K562 (cell line): Measurements from ENCODE around the gene CREG1. TPM values are rescaled to one million over a fixed set of nuclear protein-coding genes. Genes with fewer than 3 reads are reported as not detected.

Experiments
- ATF7 ChIP-seq: fragments of 450-650 bp; IDR thresholded peaks from 2 replicates; pipeline ENCODE4 v1.7.1; 2014; ENCODE audit warnings: mild to moderate bottlenecking, moderate library complexity
- CCAR2 ChIP-seq: fragments of 200-400 bp; formaldehyde crosslinking; IDR thresholded peaks from 2 replicates; pipeline ENCODE4 v1.6.1; 2017; ENCODE audit warnings: mild to moderate bottlenecking, low read depth, low read length
- E2F6 ChIP-seq, 2 experiments: IDR thresholded peaks; 2 replicates each; pipeline ENCODE4 v1.6.1; 2011; ENCODE audit warnings: borderline replicate concordance in 1 of 2, control low read depth in 1 of 2, low read depth in 1 of 2, low read length in 1 of 2, mild to moderate bottlenecking in 1 of 2, mixed read lengths in 1 of 2, moderate library complexity in 1 of 2; ENCODE audit not compliant: insufficient read depth in 1 of 2, insufficient read length in 1 of 2, poor library complexity in 1 of 2, severe bottlenecking in 1 of 2; ENCODE audit errors: extremely low read depth in 1 of 2
- ETV5 ChIP-seq: sonication (generic); formaldehyde crosslinking; IDR thresholded peaks from 2 replicates; pipeline ENCODE4 v1.4.0; 2020; ENCODE audit warnings: low read depth, mild to moderate bottlenecking, missing genetic modification reagents
- JUND ChIP-seq, 2 experiments: IDR thresholded peaks; 2 replicates in 1 of 2; 3 replicates in 1 of 2; pipeline ENCODE4 v1.6.1; 2011; ENCODE audit warnings: borderline replicate concordance in 2 of 2, low read depth in 2 of 2, low read length in 2 of 2, improper control_type of control experiment in 1 of 2, missing biosample characterization in 1 of 2, missing genetic modification characterization in 1 of 2, missing genetic modification reagents in 1 of 2
- MAFG ChIP-seq: fragments of 450-650 bp; conservative IDR thresholded peaks from 2 replicates; pipeline ENCODE4 v1.6.1; 2016; ENCODE audit warnings: missing genetic modification characterization, missing compliant biosample characterization
- MTA2 ChIP-seq: fragments of 450-650 bp; IDR thresholded peaks from 2 replicates; pipeline ENCODE4 v1.6.1; 2016; ENCODE audit warnings: low read depth
- NCOA2 ChIP-seq, 2 experiments: fragments of 450-650 bp; IDR thresholded peaks; 2 replicates each; pipeline ENCODE4 v1.6.1; 2018; ENCODE audit warnings: mild to moderate bottlenecking in 2 of 2, moderate library complexity in 1 of 2; ENCODE audit not compliant: partially characterized antibody in 2 of 2
- NCOA4 ChIP-seq: fragments of 450-650 bp; IDR thresholded peaks from 2 replicates; pipeline ENCODE4 v1.6.1; 2018; ENCODE audit warnings: mild to moderate bottlenecking; ENCODE audit not compliant: partially characterized antibody
- PHB2 ChIP-seq: fragments of 450-650 bp; IDR thresholded peaks from 2 replicates; pipeline ENCODE4 v1.6.1; 2017; ENCODE audit warnings: low read depth
- SAFB2 ChIP-seq: fragments of 200-400 bp; formaldehyde crosslinking; IDR thresholded peaks from 2 replicates; pipeline ENCODE4 v1.6.1; 2018; ENCODE audit warnings: borderline replicate concordance, low read length, low read depth, moderate library complexity; ENCODE audit not compliant: severe bottlenecking
- SMARCC2 ChIP-seq: fragments of 450-650 bp; IDR thresholded peaks from 2 replicates; pipeline ENCODE4 v1.6.1; 2017; ENCODE audit warnings: antibody characterized with exemption, moderate library complexity, mild to moderate bottlenecking, low read depth
- THRB ChIP-seq: fragments of 450-650 bp; formaldehyde crosslinking; conservative IDR thresholded peaks from 2 replicates; pipeline ENCODE4 v1.4.0; 2022; ENCODE audit warnings: mild to moderate bottlenecking, missing genetic modification characterization
- USF2 ChIP-seq: sonication (generic); formaldehyde crosslinking; IDR thresholded peaks from 2 replicates; pipeline ENCODE4 v1.5.0; 2020; ENCODE audit warnings: missing genetic modification reagents
- ZFPM2 ChIP-seq: fragments of 250-450 bp; sonication (Bioruptor Pico); IDR thresholded peaks from 2 replicates; pipeline ENCODE4 v1.5.1; 2022; ENCODE audit warnings: mild to moderate bottlenecking
- ZNF165 ChIP-seq: fragments of 250-450 bp; sonication (Bioruptor Pico); IDR thresholded peaks from 2 replicates; pipeline ENCODE4 v1.4.0; 2020; ENCODE audit warnings: borderline replicate concordance
- ZNF277 ChIP-seq: fragments of 250-450 bp; sonication (Bioruptor Pico); IDR thresholded peaks from 2 replicates; pipeline ENCODE4 v1.8.0; 2022; ENCODE audit warnings: inconsistent platforms, mild to moderate bottlenecking, moderate library complexity, borderline replicate concordance
- ZNF609 ChIP-seq: sonication (generic); formaldehyde crosslinking; IDR thresholded peaks from 2 replicates; pipeline ENCODE4 v1.8.1; 2023; ENCODE audit warnings: missing genetic modification reagents, mild to moderate bottlenecking, borderline replicate concordance
- polyA plus RNA-seq, 8 experiments: library from polyadenylated mRNA; depleted of rRNA in 4 of 8; stranded (reverse) in 5 of 8; unstranded in 3 of 8; fragments of >200 nt; fragmentation: Nextera tagmentation in 2 of 8; fragmentation: Illumina TruSeq in 1 of 8; extraction: Ambion mirVana in 2 of 8; extraction: Trizol in 1 of 8; gene quantifications; 2 replicates each; pipeline versions ENCODE4 v1.2.1 to v1.2.3, GENCODE V29; 2011 to 2014; ENCODE audit warnings: inconsistent platforms in 1 of 8, missing spikeins in 1 of 8
- total RNA-seq, 7 experiments: library from RNA; depleted of rRNA in 6 of 7; stranded (reverse); fragments of >200 nt in 6 of 7; fragmentation: Illumina TruSeq in 2 of 7; extraction: Trizol in 2 of 7; gene quantifications; 2 replicates each; pipeline versions ENCODE4 v1.2.1 to v1.2.3, GENCODE V29; 2011 to 2021; ENCODE audit warnings: low replicate concordance in 1 of 7

CREG1 gene
- total and polyA plus RNA-seq, 9 of the 15 experiments (the other 6 are each of a cell fraction or from before 2014, with no cell fraction given) = 45.7 to 272 (median 161) TPM

GRCh38 chr1:167551362-167551761, 2.2 kb downstream of the CREG1 start (continued):
- TF ChIP-seq ZFPM2 = no peak
- no peak for TF ChIP-seq ZNF609
- TF ChIP-seq THRB (CRISPR knock-in tag) = no peak
- TF ChIP-seq MAFG (tag) = no peak
- no peak for TF ChIP-seq NCOA4
- no peak for TF ChIP-seq NCOA2 (IDR thresholded peaks at IDR 0.05; ENCODE audit: partially characterized antibody in 2 of 2)
- no peak for TF ChIP-seq E2F6 (IDR thresholded peaks at IDR 0.05; ENCODE audit: borderline replicate concordance in 1 of 2, extremely low read depth in 1 of 2, insufficient read depth in 1 of 2, insufficient read length in 1 of 2, low read depth in 1 of 2, low read length in 1 of 2, poor library complexity in 1 of 2, severe bottlenecking in 1 of 2)
- TF ChIP-seq ATF7 = peak; percentile 24; the same call in 1 of the 2 replicates
- TF ChIP-seq JUND (IDR thresholded peaks at IDR 0.05; ENCODE audit: borderline replicate concordance, low read depth, low read length) = 0 out of 2 replicates have a peak, but pooled peaks have one; percentile 13
- TF ChIP-seq JUND (tag; IDR thresholded peaks at IDR 0.05; ENCODE audit: borderline replicate concordance, low read depth, low read length) = no peak
- no peak for TF ChIP-seq CCAR2
- TF ChIP-seq MTA2 = no peak
- no peak for TF ChIP-seq ZNF165 (CRISPR knock-in tag)
- TF ChIP-seq SAFB2 = no peak
- TF ChIP-seq SMARCC2 = no peak
- TF ChIP-seq ETV5 (CRISPR knock-in tag) = 0 out of 2 replicates have a peak, but pooled peaks have one; percentile 24
- no peak for TF ChIP-seq PHB2
- TF ChIP-seq USF2 (CRISPR knock-in tag) = no peak
- no peak for TF ChIP-seq ZNF277 (CRISPR knock-in tag)
